Neural cell (in vitro differentiated cells): ENCODE results near the gene PEAR1. TPM values are rescaled to one million over a fixed set of nuclear protein-coding genes. Genes with fewer than 3 reads are reported as not detected.
"Not testable (repeated sequence)": the region's sequence is repeated elsewhere in the genome, so short reads cannot be mapped to it uniquely, and the experiment has no call there.

Experiments
- H2AFZ ChIP-seq: fragments of 200-600, 300-800 bp; sonication (generic), shearing (Covaris generic); 2 replicates; pipeline ENCODE4 v1.6.0; 2014; ENCODE audit warnings: low read depth, mild to moderate bottlenecking, antibody characterized with exemption, low read length, moderate library complexity
- H3F3A ChIP-seq: fragments of 200-600 bp; shearing (Covaris generic); 2 replicates; pipeline ENCODE4 v1.6.1; 2016; ENCODE audit warnings: mild to moderate bottlenecking, moderate library complexity, mixed read lengths, antibody characterized with exemption, low read length; ENCODE audit not compliant: insufficient read depth, poor library complexity, severe bottlenecking
- H3K27ac ChIP-seq: fragments of 200-600, 300-800 bp; sonication (generic), shearing (Covaris generic); 2 replicates; pipeline ENCODE4 v1.5.1; 2014; ENCODE audit warnings: mild to moderate bottlenecking, low read length, moderate library complexity
- H3K27me3 ChIP-seq: fragments of 300-800, 200-600 bp; sonication (generic), shearing (Covaris generic); 2 replicates; pipeline ENCODE4 v1.6.0; 2014; ENCODE audit warnings: mild to moderate bottlenecking, low read depth, low read length, moderate library complexity; ENCODE audit not compliant: insufficient read depth
- H3K36me3 ChIP-seq: fragments of 300-800, 200-600 bp; sonication (generic), shearing (Covaris generic); 2 replicates; pipeline ENCODE4 v1.5.1; 2014; ENCODE audit warnings: mild to moderate bottlenecking, antibody characterized with exemption, low read length, moderate library complexity; ENCODE audit not compliant: insufficient read depth
- H3K4me2 ChIP-seq: fragments of 300-800, 200-600 bp; sonication (generic), shearing (Covaris generic); 2 replicates; pipeline ENCODE4 v1.6.0; 2014; ENCODE audit warnings: mild to moderate bottlenecking, low read length
- H3K4me3 ChIP-seq: fragments of 300-800, 200-600 bp; sonication (generic), shearing (Covaris generic); 2 replicates; pipeline ENCODE4 v1.5.1; 2014; ENCODE audit warnings: mild to moderate bottlenecking, low read length, moderate library complexity
- H3K79me2 ChIP-seq: fragments of 200-600 bp; shearing (Covaris generic); replicated peaks from 2 replicates; pipeline ENCODE4 v1.6.0; 2014; ENCODE audit warnings: mild to moderate bottlenecking, low read length, moderate library complexity; ENCODE audit not compliant: insufficient read depth
- H3K9ac ChIP-seq: fragments of 300-800, 200-600 bp; sonication (generic), shearing (Covaris generic); 2 replicates; pipeline ENCODE4 v1.6.1; 2016; ENCODE audit warnings: mild to moderate bottlenecking, low read length, mixed read lengths
- H3K9me2 ChIP-seq: fragments of 200-600 bp; shearing (Covaris generic); 2 replicates; pipeline ENCODE4 v1.6.1; 2016; ENCODE audit warnings: mild to moderate bottlenecking, low read length, mixed read lengths; ENCODE audit not compliant: insufficient read depth
- H3K9me3 ChIP-seq: fragments of 200-600, 300-800 bp; sonication (generic), shearing (Covaris generic); 2 replicates; pipeline ENCODE4 v1.6.1; 2016; ENCODE audit warnings: mild to moderate bottlenecking, mixed run types, low read length, moderate library complexity, mixed read lengths
- H4K20me1 ChIP-seq: fragments of 200-600 bp; shearing (Covaris generic); 2 replicates; pipeline ENCODE4 v1.6.1; 2016; ENCODE audit warnings: mild to moderate bottlenecking, mixed run types; ENCODE audit not compliant: insufficient read depth
- CTCF ChIP-seq: fragments of 450-650 bp; IDR thresholded peaks from 2 replicates; pipeline ENCODE4 v1.5.1; 2014; ENCODE audit warnings: antibody characterized with exemption, mild to moderate bottlenecking, moderate library complexity; ENCODE audit not compliant: poor library complexity, severe bottlenecking
- EP300 ChIP-seq: fragments of 450-650 bp; conservative IDR thresholded peaks from 2 replicates; pipeline ENCODE4 v1.6.1; 2014; ENCODE audit warnings: antibody characterized with exemption, mild to moderate bottlenecking, moderate library complexity; ENCODE audit not compliant: poor library complexity, severe bottlenecking
- EZH2 ChIP-seq: fragments of 200-600, 300-800 bp; shearing (Covaris generic), sonication (generic); IDR thresholded peaks from 2 replicates; pipeline ENCODE4 v1.6.1; 2014; ENCODE audit warnings: antibody characterized with exemption, low read length, borderline replicate concordance, mild to moderate bottlenecking; ENCODE audit not compliant: insufficient read depth, poor library complexity, severe bottlenecking
- MXI1 ChIP-seq: fragments of 450-650 bp; conservative IDR thresholded peaks from 2 replicates; pipeline ENCODE4 v1.6.1; 2014; ENCODE audit warnings: antibody characterized with exemption, mild to moderate bottlenecking; ENCODE audit not compliant: poor library complexity, severe bottlenecking
- POLR2AphosphoS5 ChIP-seq: IDR thresholded peaks from 2 replicates; pipeline ENCODE4 v1.6.1; 2012
- RAD21 ChIP-seq: fragments of 450-650 bp; conservative IDR thresholded peaks from 2 replicates; pipeline ENCODE4 v1.6.1; 2014; ENCODE audit warnings: antibody characterized with exemption, mild to moderate bottlenecking, moderate library complexity
- REST ChIP-seq: IDR thresholded peaks from 2 replicates; pipeline ENCODE4 v1.6.1; 2012; ENCODE audit warnings: borderline replicate concordance
- SMC3 ChIP-seq: fragments of 450-650 bp; conservative IDR thresholded peaks from 2 replicates; pipeline ENCODE4 v1.6.1; 2014; ENCODE audit warnings: antibody characterized with exemption, mild to moderate bottlenecking, moderate library complexity; ENCODE audit not compliant: poor library complexity
- TAF1 ChIP-seq: IDR thresholded peaks from 2 replicates; pipeline ENCODE4 v1.6.1; 2012; ENCODE audit warnings: low read depth
- polyA plus RNA-seq: library from polyadenylated mRNA; depleted of rRNA; stranded (reverse); fragments of >200 nt; gene quantifications from 2 replicates; pipeline ENCODE4 v1.2.3, GENCODE V29; 2014

The PEAR1 gene
- polyA plus RNA-seq, 1 donor from 2014 or later = not detected

- Histone ChIP-seq H3K27me3 (peaks cover 76% of the 10 kb centered on the region), H3K27ac (no peak overlapping the region), H2AFZ (no peak overlapping the region), H4K20me1 (no peaks in the 10 kb centered on the region), H3K79me2 (no peaks in the 10 kb centered on the region), H3K36me3 (no peaks in the 10 kb centered on the region), H3K9ac (no peak overlapping the region), H3K9me2 (no peaks in the 10 kb centered on the region), H3K4me3 (no peak overlapping the region), H3K9me3 (no peaks in the 10 kb centered on the region), H3K4me2 (no peak overlapping the region), H3F3A (no peaks in the 10 kb centered on the region)
- TF ChIP-seq EZH2 (no peak), SMC3 (no peak), TAF1 (no peak), MXI1 (no peak), CTCF (no peak), REST (no peak), RAD21 (no peak), POLR2AphosphoS5 (no peak), EP300 (no peak)
These were observed 32.7 kb downstream of the PEAR1 start for GRCh38 chr1:156926175-156926574.

- not testable (repeated sequence) for H3K4me2 ChIP-seq, H2AFZ ChIP-seq, H3K9me3 ChIP-seq, H3K9me2 ChIP-seq, H3K36me3 ChIP-seq, H3F3A ChIP-seq, H3K79me2 ChIP-seq, H3K4me3 ChIP-seq, H3K9ac ChIP-seq, H3K27ac ChIP-seq, H4K20me1 ChIP-seq
- peaks cover 71% of the 10 kb centered on the region for H3K27me3 ChIP-seq
These were observed 33.2 kb downstream of the PEAR1 start for GRCh38 chr1:156926695-156927094.
